Endometrial microvascular endothelial cells (primary cell): ENCODE data around the gene IL17C. TPM values are rescaled to one million over a fixed set of nuclear protein-coding genes. Genes with fewer than 3 reads are reported as not detected.
"Not testable (repeated sequence)": the region's sequence is repeated elsewhere in the genome, so short reads cannot be mapped to it uniquely, and the experiment has no call there.

Experiments used
- in situ Hi-C: cut with HindIII; loops from 2 replicates; pipeline ENCODE4 v1.10.0; 2017; ENCODE audit warnings: low sequenced_read_pairs, low pct_unique_long_range_greater_than_20kb; ENCODE audit errors: inconsistent ontology term
- total RNA-seq: library from RNA; depleted of rRNA; stranded (reverse); fragments of >200 nt; gene quantifications from one replicate; pipeline ENCODE4 v1.2.3, GENCODE V29; 2015; ENCODE audit errors: inconsistent ontology term

Gene IL17C
- total RNA-seq, 1 donor from 2014 or later: not detected

- in situ Hi-C loops: no loop called here
Measured at GRCh38 chr16:88653101-88653500, 14.7 kb downstream of the IL17C start.

- in situ Hi-C loops: no loop called here
Measured at GRCh38 chr16:88653596-88654362, 15.4 kb downstream of the IL17C start.

- in situ Hi-C loops: no loop called here
Measured at GRCh38 chr16:88654363-88655052, 16.1 kb downstream of the IL17C start.

GRCh38 chr16:88655053-88655732 lies 16.8 kb downstream of the IL17C start:
- in situ Hi-C loops: no loop called here

- in situ Hi-C loops: no loop called here
Measured at GRCh38 chr16:88655733-88656281, 17.4 kb downstream of the IL17C start.

- in situ Hi-C loops: no loop called here
Measured at GRCh38 chr16:88656291-88656980, 18.1 kb downstream of the IL17C start.

GRCh38 chr16:88657371-88657770 lies 19.0 kb downstream of the IL17C start:
- in situ Hi-C loops: no loop called here

- in situ Hi-C loops: no loop called here
Measured at GRCh38 chr16:88658714-88659113, 20.3 kb downstream of the IL17C start.

GRCh38 chr16:88659160-88659559 lies 20.8 kb downstream of the IL17C start:
- in situ Hi-C loops: no loop called here

GRCh38 chr16:88661468-88661867 lies 23.1 kb downstream of the IL17C start:
- in situ Hi-C loops: no loop called here

GRCh38 chr16:88662222-88662842 lies 24.0 kb downstream of the IL17C start:
- in situ Hi-C loops: no loop called here

- in situ Hi-C loops: no loop called here
Measured at GRCh38 chr16:88662843-88663606, 24.7 kb downstream of the IL17C start, which contains the start of gene MVD. TSS of gene MVD (minus strand) at chr16:88663091. CDS start at chr16:88663080, 11 bp downstream.

- in situ Hi-C loops: no loop called here
Measured at GRCh38 chr16:88665148-88665547, 26.8 kb downstream of the IL17C start.

- in situ Hi-C loops: no loop called here
Measured at GRCh38 chr16:88665570-88665969, 27.2 kb downstream of the IL17C start.

GRCh38 chr16:88667461-88667860 lies 29.1 kb downstream of the IL17C start:
- in situ Hi-C loops: no loop called here

- in situ Hi-C loops: not testable (repeated sequence)
Measured at GRCh38 chr16:88669493-88669892, 31.1 kb downstream of the IL17C start.

GRCh38 chr16:88669980-88670379 lies 31.6 kb downstream of the IL17C start:
- in situ Hi-C loops: no loop called here

- in situ Hi-C loops: no loop called here
Measured at GRCh38 chr16:88671806-88672205, 33.4 kb downstream of the IL17C start.
